Measurements from ENCODE around the gene GPR25. TPM values are rescaled to one million over a fixed set of nuclear protein-coding genes. Genes with fewer than 3 reads are reported as not detected.

Gene GPR25
- total RNA-seq, 1 donor from 2014 or later = 5.9 TPM

DNA sequence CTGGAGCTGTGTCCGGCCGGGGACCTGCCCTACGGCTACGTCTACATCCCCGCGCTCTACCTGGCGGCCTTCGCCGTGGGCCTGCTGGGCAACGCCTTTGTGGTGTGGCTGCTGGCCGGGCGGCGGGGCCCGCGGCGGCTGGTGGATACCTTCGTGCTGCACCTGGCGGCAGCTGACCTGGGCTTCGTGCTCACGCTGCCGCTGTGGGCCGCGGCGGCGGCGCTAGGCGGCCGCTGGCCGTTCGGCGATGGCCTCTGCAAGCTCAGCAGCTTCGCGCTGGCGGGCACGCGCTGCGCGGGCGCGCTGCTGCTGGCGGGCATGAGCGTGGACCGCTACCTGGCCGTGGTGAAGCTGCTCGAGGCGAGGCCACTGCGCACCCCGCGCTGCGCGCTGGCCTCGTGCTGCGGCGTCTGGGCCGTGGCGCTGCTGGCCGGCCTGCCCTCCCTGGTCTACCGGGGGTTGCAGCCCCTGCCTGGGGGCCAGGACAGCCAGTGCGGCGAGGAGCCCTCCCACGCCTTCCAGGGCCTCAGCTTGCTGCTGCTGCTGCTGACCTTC lies 412 bp downstream of the GPR25 start:
- Histone ChIP-seq H3K27me3 (peaks cover 10% of the 10 kb centered on the region), H3K4me1 (peaks cover 13% of the 10 kb centered on the region), H3K36me3 (no peaks in the 10 kb centered on the region), H3K27ac (no peak overlapping the region), H3K9me3 (no peaks in the 10 kb centered on the region), H3K4me3 (peak overlapping the region; percentile 25 to 49)
- TF ChIP-seq POLR2A (IDR thresholded peaks at IDR 0.05) = no peak
- TF ChIP-seq, protein P1, sequence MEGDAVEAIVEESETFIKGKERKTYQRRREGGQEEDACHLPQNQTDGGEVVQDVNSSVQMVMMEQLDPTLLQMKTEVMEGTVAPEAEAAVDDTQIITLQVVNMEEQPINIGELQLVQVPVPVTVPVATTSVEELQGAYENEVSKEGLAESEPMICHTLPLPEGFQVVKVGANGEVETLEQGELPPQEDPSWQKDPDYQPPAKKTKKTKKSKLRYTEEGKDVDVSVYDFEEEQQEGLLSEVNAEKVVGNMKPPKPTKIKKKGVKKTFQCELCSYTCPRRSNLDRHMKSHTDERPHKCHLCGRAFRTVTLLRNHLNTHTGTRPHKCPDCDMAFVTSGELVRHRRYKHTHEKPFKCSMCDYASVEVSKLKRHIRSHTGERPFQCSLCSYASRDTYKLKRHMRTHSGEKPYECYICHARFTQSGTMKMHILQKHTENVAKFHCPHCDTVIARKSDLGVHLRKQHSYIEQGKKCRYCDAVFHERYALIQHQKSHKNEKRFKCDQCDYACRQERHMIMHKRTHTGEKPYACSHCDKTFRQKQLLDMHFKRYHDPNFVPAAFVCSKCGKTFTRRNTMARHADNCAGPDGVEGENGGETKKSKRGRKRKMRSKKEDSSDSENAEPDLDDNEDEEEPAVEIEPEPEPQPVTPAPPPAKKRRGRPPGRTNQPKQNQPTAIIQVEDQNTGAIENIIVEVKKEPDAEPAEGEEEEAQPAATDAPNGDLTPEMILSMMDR (IDR thresholded peaks at IDR 0.05) = no peak
- DNase-seq (ENCODE audit: extremely low spot score in 2 of 2) = no peak
- intact Hi-C loops (cut with DNase I) = no loop called here

DNA sequence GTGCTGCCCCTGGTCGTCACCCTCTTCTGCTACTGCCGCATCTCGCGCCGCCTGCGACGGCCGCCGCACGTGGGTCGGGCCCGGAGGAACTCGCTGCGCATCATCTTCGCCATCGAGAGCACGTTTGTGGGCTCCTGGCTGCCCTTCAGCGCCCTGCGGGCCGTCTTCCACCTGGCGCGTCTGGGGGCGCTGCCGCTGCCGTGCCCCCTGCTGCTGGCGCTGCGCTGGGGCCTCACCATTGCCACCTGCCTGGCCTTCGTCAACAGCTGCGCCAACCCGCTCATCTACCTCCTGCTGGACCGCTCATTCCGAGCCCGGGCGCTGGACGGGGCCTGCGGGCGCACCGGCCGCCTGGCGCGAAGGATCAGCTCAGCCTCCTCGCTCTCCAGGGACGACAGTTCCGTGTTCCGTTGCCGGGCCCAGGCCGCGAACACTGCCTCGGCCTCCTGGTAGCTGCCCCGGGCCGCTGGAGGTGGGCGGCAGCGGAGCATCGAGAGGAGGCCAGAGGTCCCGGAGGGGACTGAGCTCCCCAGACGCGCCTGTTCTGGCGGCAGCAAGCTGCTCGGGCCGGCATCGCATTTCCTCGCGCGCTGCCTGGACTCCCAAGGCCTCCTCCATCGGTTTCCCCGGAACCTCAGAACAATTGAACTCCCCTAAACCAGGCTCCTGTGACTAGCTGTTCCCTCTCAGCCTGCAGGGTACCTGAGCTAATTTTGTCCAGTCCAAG lies 1.1 kb downstream of the GPR25 start:
- no peaks in the 10 kb centered on the region for H3K9me3 ChIP-seq
- H3K36me3 ChIP-seq = no peaks in the 10 kb centered on the region
- peak overlapping the region; percentile 25 to 49 for H3K4me3 ChIP-seq
- no peak for DNase-seq (ENCODE audit: extremely low spot score in 2 of 2)
- H3K4me1 ChIP-seq = peaks cover 13% of the 10 kb centered on the region
- TF ChIP-seq, protein P1 (IDR thresholded peaks at IDR 0.05) = no peak
- no peak for TF ChIP-seq POLR2A (IDR thresholded peaks at IDR 0.05)
- TF ChIP-seq POLR2AphosphoS5 (IDR thresholded peaks at IDR 0.05; ENCODE audit: insufficient read depth in 1 of 2, low read depth in 1 of 2) = no peak
- H3K27ac ChIP-seq = no peak overlapping the region
- intact Hi-C loops (cut with DNase I) = no loop called here
- peaks cover 10% of the 10 kb centered on the region for H3K27me3 ChIP-seq

DNA sequence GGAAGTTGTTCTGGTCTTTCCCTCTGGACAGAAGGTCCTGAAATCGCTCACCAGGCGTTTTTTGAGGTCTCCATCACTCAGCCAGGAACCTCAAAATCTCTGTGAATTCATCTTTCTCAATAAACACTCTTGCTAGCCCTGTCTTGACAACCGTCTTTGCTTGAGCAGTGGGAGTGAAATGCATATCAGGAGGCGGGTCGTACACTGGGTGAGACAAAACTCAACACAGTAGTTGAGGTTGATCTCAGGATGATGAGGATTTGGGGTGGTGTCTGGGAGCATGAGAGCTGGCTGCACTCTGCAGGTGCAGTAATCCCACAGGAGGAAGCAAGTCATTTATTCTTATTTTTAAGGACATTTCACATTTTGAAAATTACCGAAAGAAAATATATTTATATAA lies 1.9 kb downstream of the GPR25 start:
- Histone ChIP-seq H3K4me3 (no peak overlapping the region), H3K36me3 (no peaks in the 10 kb centered on the region), H3K27me3 (peaks cover 10% of the 10 kb centered on the region), H3K4me1 (peaks cover 13% of the 10 kb centered on the region), H3K27ac (no peak overlapping the region), H3K9me3 (no peaks in the 10 kb centered on the region)
- DNase-seq (ENCODE audit: extremely low spot score in 2 of 2) = no peak
- no peak for TF ChIP-seq POLR2A (IDR thresholded peaks at IDR 0.05)
- TF ChIP-seq POLR2AphosphoS5 (IDR thresholded peaks at IDR 0.05; ENCODE audit: insufficient read depth in 1 of 2, low read depth in 1 of 2) = no peak
- TF ChIP-seq, protein P1 (IDR thresholded peaks at IDR 0.05) = no peak
- intact Hi-C loops (cut with DNase I) = no loop called here

DNA sequence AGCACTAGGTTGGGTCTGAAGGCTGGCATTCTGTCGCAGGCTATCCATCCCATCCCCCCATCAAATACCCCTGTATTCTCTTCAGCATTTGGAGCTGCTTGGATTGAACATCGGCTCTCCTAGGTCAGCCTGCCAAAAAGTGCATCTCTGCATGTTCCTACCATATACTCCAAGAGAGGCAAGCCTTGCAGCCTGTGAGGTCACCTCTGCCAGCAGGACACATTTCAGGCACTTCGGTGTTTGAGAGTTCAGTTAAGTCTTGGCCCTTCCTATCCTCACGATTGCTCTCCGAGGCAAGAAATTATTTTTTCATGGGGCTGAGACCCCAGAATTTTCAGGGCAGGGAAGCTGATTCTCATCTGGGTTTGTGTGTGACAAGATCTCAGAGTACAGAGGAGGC lies 2.6 kb downstream of the GPR25 start:
- Histone ChIP-seq H3K4me1 (peaks cover 13% of the 10 kb centered on the region), H3K4me3 (no peak overlapping the region), H3K27me3 (peaks cover 10% of the 10 kb centered on the region), H3K27ac (no peak overlapping the region), H3K9me3 (no peaks in the 10 kb centered on the region), H3K36me3 (no peaks in the 10 kb centered on the region)
- DNase-seq (ENCODE audit: extremely low spot score in 2 of 2) = no peak
- intact Hi-C loops (cut with DNase I) = no loop called here
- TF ChIP-seq POLR2A (IDR thresholded peaks at IDR 0.05) = no peak
- TF ChIP-seq POLR2AphosphoS5 (IDR thresholded peaks at IDR 0.05; ENCODE audit: insufficient read depth in 1 of 2, low read depth in 1 of 2) = no peak
- TF ChIP-seq, protein P1 (IDR thresholded peaks at IDR 0.05) = no peak

DNA sequence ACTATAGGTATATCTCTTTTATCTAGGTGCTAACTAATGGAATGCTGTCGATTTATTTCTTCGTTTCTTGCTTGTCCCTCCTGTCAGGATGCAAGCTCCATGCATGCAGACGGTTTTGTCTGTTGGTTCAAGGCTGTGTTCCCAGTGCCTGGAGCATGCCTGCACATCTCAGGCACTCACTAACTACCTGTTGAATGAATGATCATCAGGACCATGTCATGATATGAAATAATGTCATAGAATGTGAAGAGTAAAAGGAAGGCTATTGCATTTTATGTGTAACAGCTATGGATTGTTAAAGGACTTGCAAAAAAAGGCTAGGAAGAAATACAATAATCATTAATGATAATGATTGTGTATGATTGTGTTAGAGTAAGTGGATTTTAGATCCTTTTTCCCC lies 4.2 kb downstream of the GPR25 start:
- Histone ChIP-seq H3K9me3 (no peaks in the 10 kb centered on the region), H3K27ac (no peak overlapping the region), H3K27me3 (peaks cover 10% of the 10 kb centered on the region), H3K4me1 (peaks cover 13% of the 10 kb centered on the region), H3K4me3 (no peak overlapping the region), H3K36me3 (no peaks in the 10 kb centered on the region)
- no peak for TF ChIP-seq POLR2AphosphoS5 (IDR thresholded peaks at IDR 0.05; ENCODE audit: insufficient read depth in 1 of 2, low read depth in 1 of 2)
- no peak for TF ChIP-seq POLR2A (IDR thresholded peaks at IDR 0.05)
- TF ChIP-seq, protein P1 (IDR thresholded peaks at IDR 0.05) = no peak
- no peak for DNase-seq (ENCODE audit: extremely low spot score in 2 of 2)
- intact Hi-C loops (cut with DNase I) = no loop called here
